CD4-positive, alpha-beta T cell (primary cell): ENCODE results near the gene NOSTRIN. TPM values are rescaled to one million over a fixed set of nuclear protein-coding genes. Genes with fewer than 3 reads are reported as not detected.

ENCODE experiments used
- ATAC-seq: fragments of 200-7000 bp; cut with Tn5 transposase; one replicate; pipeline ENCODE4 v1.10.0; 2022; ENCODE audit warnings: mild to moderate bottlenecking; ENCODE audit not compliant: poor library complexity
- CTCF ChIA-PET: fragments of 350-600 bp; sonication (Branson Sonifier 250); formaldehyde crosslinking; loops from one replicate; lab custom pipeline; 2021; ENCODE audit warnings: antibody characterized with exemption, inconsistent platforms; lab: Charles Lee
- POLR2A ChIA-PET: fragments of 350-600 bp; sonication (Branson Sonifier 250); formaldehyde crosslinking; loops from one replicate; lab custom pipeline; 2021; ENCODE audit warnings: antibody characterized with exemption, inconsistent platforms; lab: Charles Lee
- DNase-seq, 14 experiments: peaks; one replicate each; pipeline ENCODE4 v3.0.0-alpha.2; 2013 to 2020; ENCODE audit warnings: mixed read lengths in 2 of 14
- H3K27ac ChIP-seq, 2 donors: one replicate each; pipeline versions ENCODE4 v1.5.1 to v1.7.0; 2013; ENCODE audit warnings: low read length in 2 of 2, low read depth in 1 of 2, mild to moderate bottlenecking in 1 of 2
- H3K27me3 ChIP-seq, 2 experiments: 1 replicate in 1 of 2; 2 replicates in 1 of 2; pipeline versions ENCODE4 v1.6.1 to v1.7.0; 2013; ENCODE audit warnings: low read length in 2 of 2, control low read depth in 1 of 2, mild to moderate bottlenecking in 1 of 2, moderate library complexity in 1 of 2; ENCODE audit not compliant: insufficient read depth in 2 of 2, control insufficient read depth in 1 of 2
- H3K36me3 ChIP-seq: one replicate; pipeline ENCODE4 v1.6.1; 2013; ENCODE audit warnings: low read length, control low read depth; ENCODE audit not compliant: insufficient read depth
- H3K4me1 ChIP-seq: one replicate; pipeline ENCODE4 v1.6.1; 2013; ENCODE audit warnings: low read length, control low read depth; ENCODE audit not compliant: insufficient read depth
- H3K4me3 ChIP-seq: one replicate; pipeline ENCODE4 v1.5.1; 2013; ENCODE audit warnings: mild to moderate bottlenecking, low read length, moderate library complexity
- H3K9me3 ChIP-seq, 2 experiments: 1 replicate in 1 of 2; 2 replicates in 1 of 2; pipeline versions ENCODE4 v1.6.1 to v1.7.0; 2013; ENCODE audit warnings: low read length in 2 of 2, mild to moderate bottlenecking in 2 of 2, control low read depth in 1 of 2, moderate library complexity in 1 of 2; ENCODE audit not compliant: control insufficient read depth in 1 of 2, insufficient read depth in 1 of 2
- H3K27ac Mint-ChIP-seq: one replicate; pipeline ENCODE4 v1.8.0; 2020; ENCODE audit warnings: mixed read lengths
- H3K27me3 Mint-ChIP-seq: one replicate; pipeline ENCODE4 v1.8.0; 2021; ENCODE audit warnings: mixed read lengths
- H3K36me3 Mint-ChIP-seq: one replicate; pipeline ENCODE4 v1.8.0; 2021; ENCODE audit warnings: low read depth, mixed read lengths
- H3K4me1 Mint-ChIP-seq: one replicate; pipeline ENCODE4 v1.8.0; 2021; ENCODE audit warnings: low read depth, mixed read lengths
- H3K4me3 Mint-ChIP-seq: one replicate; pipeline ENCODE4 v1.8.0; 2020; ENCODE audit warnings: mild to moderate bottlenecking, mixed read lengths
- H3K9me3 Mint-ChIP-seq: one replicate; pipeline ENCODE4 v1.8.0; 2020; ENCODE audit warnings: mixed read lengths
- CTCF ChIP-seq: fragments of 200-600 bp; IDR thresholded peaks from one replicate; pipeline ENCODE4 v1.8.0; 2022; ENCODE audit warnings: antibody characterized with exemption, mild to moderate bottlenecking
- intact Hi-C, 2 experiments: fragments of 100-400 bp; cut with DNase I in 1 of 2; cut with micrococcal nuclease in 1 of 2; formaldehyde crosslinking; loops; one replicate each; pipeline versions ENCODE4 v1.15.1 to v1.9.0; 2023 to 2025; cut with DNase I, micrococcal nuclease
- total RNA-seq, 174 experiments: library from RNA in 2 of 174; stranded (reverse) in 2 of 174; gene quantifications; one replicate each; pipeline ENCODE4 v1.2.3 and lab custom pipeline; 2021 to 2026

NOSTRIN gene
- total RNA-seq, 2 experiments from 2014 or later, result 0.92 to 1.0 TPM

GRCh38 chr2:168784993-168785392, 17.4 kb upstream of the NOSTRIN start:
- no peaks in the 10 kb centered on the region for H3K9me3 Mint-ChIP-seq
- Histone ChIP-seq H3K4me3 (no peak overlapping the region), H3K27ac (no peak overlapping the region), H3K27me3 (no peaks in the 10 kb centered on the region), H3K4me1 (no peaks in the 10 kb centered on the region), H3K36me3 (no peaks in the 10 kb centered on the region), H3K9me3 (no peaks in the 10 kb centered on the region)
- no peaks in the 10 kb centered on the region for H3K36me3 Mint-ChIP-seq
- no peaks in the 10 kb centered on the region for H3K27me3 Mint-ChIP-seq
- TF ChIP-seq CTCF, result no peak
- ChIA-PET CTCF (no interaction called here), POLR2A (no interaction called here)
- DNase-seq, result no peak
- no peak overlapping the region for H3K27ac Mint-ChIP-seq
- H3K4me3 Mint-ChIP-seq, result no peak overlapping the region
- no peak for ATAC-seq
- intact Hi-C loops, result no loop called here
- no peaks in the 10 kb centered on the region for H3K4me1 Mint-ChIP-seq

- H3K36me3 ChIP-seq, result no peaks in the 10 kb centered on the region
- POLR2A ChIA-PET, result no interaction called here
- no peak overlapping the region for H3K27ac Mint-ChIP-seq
- H3K4me3 ChIP-seq, result no peak overlapping the region
- no peaks in the 10 kb centered on the region for H3K9me3 ChIP-seq
- no peaks in the 10 kb centered on the region for H3K36me3 Mint-ChIP-seq
- CTCF ChIA-PET, result no interaction called here
- no peak for TF ChIP-seq CTCF
- no peak overlapping the region for H3K27ac ChIP-seq
- no peaks in the 10 kb centered on the region for H3K4me1 ChIP-seq
- intact Hi-C loops, result no loop called here
- H3K4me3 Mint-ChIP-seq, result no peak overlapping the region
- H3K9me3 Mint-ChIP-seq, result no peaks in the 10 kb centered on the region
- no peak for DNase-seq
- H3K27me3 ChIP-seq, result no peaks in the 10 kb centered on the region
- H3K4me1 Mint-ChIP-seq, result no peaks in the 10 kb centered on the region
- H3K27me3 Mint-ChIP-seq, result no peaks in the 10 kb centered on the region
- ATAC-seq, result no peak
Observed at GRCh38 chr2:168787098-168787781, 15.2 kb upstream of the NOSTRIN start.

GRCh38 chr2:168787782-168788376, 14.6 kb upstream of the NOSTRIN start:
- Mint-ChIP-seq H3K27me3 (no peaks in the 10 kb centered on the region), H3K36me3 (no peaks in the 10 kb centered on the region), H3K9me3 (no peaks in the 10 kb centered on the region), H3K4me1 (no peaks in the 10 kb centered on the region), H3K4me3 (no peak overlapping the region), H3K27ac (no peak overlapping the region)
- Histone ChIP-seq H3K36me3 (no peaks in the 10 kb centered on the region), H3K27me3 (no peaks in the 10 kb centered on the region), H3K27ac (no peak overlapping the region), H3K4me3 (no peak overlapping the region), H3K9me3 (no peaks in the 10 kb centered on the region), H3K4me1 (no peaks in the 10 kb centered on the region)
- POLR2A ChIA-PET, result no interaction called here
- CTCF ChIA-PET, result no interaction called here
- intact Hi-C loops, result no loop called here
- no peak for ATAC-seq
- DNase-seq, result no peak
- no peak for TF ChIP-seq CTCF
